Lower lobe of right lung (tissue), 2 donors: ENCODE results near the gene CBR4. TPM values are rescaled to one million over a fixed set of nuclear protein-coding genes. Genes with fewer than 3 reads are reported as not detected.
"Not testable (repeated sequence)": the region's sequence is repeated elsewhere in the genome, so short reads cannot be mapped to it uniquely, and the experiment has no call there.

ENCODE experiments used
- ATAC-seq, 2 donors: fragments of 200-7000 bp; cut with Tn5 transposase; one replicate each; pipeline ENCODE4 v1.9.1; 2020 to 2022; ENCODE audit warnings: mild to moderate bottlenecking in 2 of 2, moderate library complexity in 2 of 2
- DNase-seq: peaks from one replicate; pipeline ENCODE4 v3.0.0-alpha.2; 2020
- H3K27ac ChIP-seq: fragments of 200-600 bp; one replicate; pipeline ENCODE4 v1.8.0; 2022
- H3K27me3 ChIP-seq: fragments of 200-600 bp; one replicate; pipeline ENCODE4 v1.8.0; 2022; ENCODE audit warnings: low read depth
- H3K36me3 ChIP-seq: fragments of 200-600 bp; one replicate; pipeline ENCODE4 v1.8.0; 2022; ENCODE audit warnings: mild to moderate bottlenecking
- H3K4me1 ChIP-seq: fragments of 200-600 bp; one replicate; pipeline ENCODE4 v1.8.0; 2022
- H3K4me3 ChIP-seq: fragments of 200-600 bp; one replicate; pipeline ENCODE4 v1.8.0; 2022; ENCODE audit warnings: mild to moderate bottlenecking
- H3K9me3 ChIP-seq: fragments of 200-600 bp; one replicate; pipeline ENCODE4 v1.8.0; 2022
- intact Hi-C: fragments of 100-400 bp; cut with DNase I; formaldehyde crosslinking; loops from one replicate; pipeline ENCODE4 v1.11.0; 2022
- total RNA-seq: library from RNA; stranded (reverse); fragmentation: NEBNext Ultra II Directional; extraction: Animal tissue kit (Norgen Biotek cat#: 25700); gene quantifications from one replicate; pipeline ENCODE4 v1.2.1, GENCODE V29; 2021
- TF ChIP-seq, protein P1 (sequence below): fragments of 200-600 bp; IDR thresholded peaks from one replicate; pipeline ENCODE4 v1.8.0; 2022; ENCODE audit warnings: antibody characterized with exemption, mild to moderate bottlenecking
- donor health status: DM: no; HTN: yes; CAD: no; lungs with severe emphysema.

CBR4 gene
- total RNA-seq, 1 donor from 2014 or later = 17.3 TPM

DNA sequence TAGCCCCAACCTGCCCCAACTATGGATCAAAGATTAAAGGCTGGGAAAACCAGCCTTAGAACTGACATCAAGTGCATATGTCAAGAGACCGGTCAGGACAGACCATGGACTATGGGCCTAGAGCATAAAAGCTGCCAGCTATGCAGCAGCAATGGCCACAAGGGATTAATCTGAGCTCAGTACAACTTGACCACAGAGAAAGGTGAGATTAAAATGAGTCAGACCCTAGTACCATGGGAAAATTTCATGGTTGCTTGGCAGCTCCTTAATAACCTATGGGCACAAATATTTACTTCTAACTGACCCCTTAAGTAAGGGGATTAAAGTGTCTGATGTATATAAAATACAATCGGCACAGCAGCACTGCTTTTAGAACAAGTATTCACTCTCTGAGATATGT is 54.4 kb downstream of the CBR4 start:
- H3K36me3 ChIP-seq = no peaks in the 10 kb centered on the region
- TF ChIP-seq, protein P1, sequence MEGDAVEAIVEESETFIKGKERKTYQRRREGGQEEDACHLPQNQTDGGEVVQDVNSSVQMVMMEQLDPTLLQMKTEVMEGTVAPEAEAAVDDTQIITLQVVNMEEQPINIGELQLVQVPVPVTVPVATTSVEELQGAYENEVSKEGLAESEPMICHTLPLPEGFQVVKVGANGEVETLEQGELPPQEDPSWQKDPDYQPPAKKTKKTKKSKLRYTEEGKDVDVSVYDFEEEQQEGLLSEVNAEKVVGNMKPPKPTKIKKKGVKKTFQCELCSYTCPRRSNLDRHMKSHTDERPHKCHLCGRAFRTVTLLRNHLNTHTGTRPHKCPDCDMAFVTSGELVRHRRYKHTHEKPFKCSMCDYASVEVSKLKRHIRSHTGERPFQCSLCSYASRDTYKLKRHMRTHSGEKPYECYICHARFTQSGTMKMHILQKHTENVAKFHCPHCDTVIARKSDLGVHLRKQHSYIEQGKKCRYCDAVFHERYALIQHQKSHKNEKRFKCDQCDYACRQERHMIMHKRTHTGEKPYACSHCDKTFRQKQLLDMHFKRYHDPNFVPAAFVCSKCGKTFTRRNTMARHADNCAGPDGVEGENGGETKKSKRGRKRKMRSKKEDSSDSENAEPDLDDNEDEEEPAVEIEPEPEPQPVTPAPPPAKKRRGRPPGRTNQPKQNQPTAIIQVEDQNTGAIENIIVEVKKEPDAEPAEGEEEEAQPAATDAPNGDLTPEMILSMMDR = no peak
- intact Hi-C loops = no loop called here
- no peak overlapping the region for H3K4me3 ChIP-seq
- H3K27me3 ChIP-seq = no peaks in the 10 kb centered on the region
- ATAC-seq (no peak), DNase-seq (no peak)
- H3K27ac ChIP-seq = no peak overlapping the region
- H3K4me1 ChIP-seq = no peaks in the 10 kb centered on the region
- no peaks in the 10 kb centered on the region for H3K9me3 ChIP-seq

- ATAC-seq, intact Hi-C loops: not testable (repeated sequence)
These were observed 57.2 kb downstream of the CBR4 start for GRCh38 chr4:168952821-168953246.

GRCh38 chr4:168945291-168945690 is 64.8 kb downstream of the CBR4 start:
- Histone ChIP-seq H3K27me3 (no peaks in the 10 kb centered on the region), H3K4me3 (no peak overlapping the region), H3K4me1 (no peaks in the 10 kb centered on the region), H3K9me3 (no peaks in the 10 kb centered on the region), H3K27ac (no peak overlapping the region), H3K36me3 (no peaks in the 10 kb centered on the region)
- intact Hi-C loops = no loop called here
- TF ChIP-seq, protein P1 = no peak
- DNase-seq (no peak), ATAC-seq (no peak)

More at GRCh38 chr4:168952821-168953246, 57.2 kb downstream of the CBR4 start:
- DNase-seq, H3K36me3 ChIP-seq, H3K9me3 ChIP-seq, H3K4me3 ChIP-seq, H3K27me3 ChIP-seq, H3K27ac ChIP-seq, H3K4me1 ChIP-seq: not testable (repeated sequence)

- TF ChIP-seq, protein P1 = peak; percentile 27
- no peaks in the 10 kb centered on the region for H3K4me1 ChIP-seq
- DNase-seq (no peak), ATAC-seq (peak in 1 of 2 donors; percentile 32)
- no peak overlapping the region for H3K27ac ChIP-seq
- H3K36me3 ChIP-seq = no peaks in the 10 kb centered on the region
- peaks cover 6% of the 10 kb centered on the region for H3K9me3 ChIP-seq
- H3K27me3 ChIP-seq = no peaks in the 10 kb centered on the region
- H3K4me3 ChIP-seq = no peak overlapping the region
- intact Hi-C loops = no loop called here
These were observed 67.1 kb downstream of the CBR4 start for GRCh38 chr4:168942985-168943384.
